Esophagus squamous epithelium (tissue), 4 donors: Measurements from ENCODE around the gene LPIN3.

Experiments used
- POLR2A ChIP-seq, 4 donors: fragments of 450-650 bp; IDR thresholded peaks; one replicate each; pipeline ENCODE4 v1.6.1; 2017; ENCODE audit warnings: antibody characterized with exemption in 4 of 4, mild to moderate bottlenecking in 4 of 4, moderate library complexity in 3 of 4
- TF ChIP-seq, protein P1 (sequence below), 6 experiments: fragments of 450-650 bp in 4 of 6; fragments of 200-600 bp in 2 of 6; sonication (generic) in 2 of 6; IDR thresholded peaks; one replicate each; pipeline ENCODE4 v1.5.1; 2016 to 2019; ENCODE audit warnings: antibody characterized with exemption in 6 of 6, mild to moderate bottlenecking in 4 of 6, moderate library complexity in 4 of 6

DNA sequence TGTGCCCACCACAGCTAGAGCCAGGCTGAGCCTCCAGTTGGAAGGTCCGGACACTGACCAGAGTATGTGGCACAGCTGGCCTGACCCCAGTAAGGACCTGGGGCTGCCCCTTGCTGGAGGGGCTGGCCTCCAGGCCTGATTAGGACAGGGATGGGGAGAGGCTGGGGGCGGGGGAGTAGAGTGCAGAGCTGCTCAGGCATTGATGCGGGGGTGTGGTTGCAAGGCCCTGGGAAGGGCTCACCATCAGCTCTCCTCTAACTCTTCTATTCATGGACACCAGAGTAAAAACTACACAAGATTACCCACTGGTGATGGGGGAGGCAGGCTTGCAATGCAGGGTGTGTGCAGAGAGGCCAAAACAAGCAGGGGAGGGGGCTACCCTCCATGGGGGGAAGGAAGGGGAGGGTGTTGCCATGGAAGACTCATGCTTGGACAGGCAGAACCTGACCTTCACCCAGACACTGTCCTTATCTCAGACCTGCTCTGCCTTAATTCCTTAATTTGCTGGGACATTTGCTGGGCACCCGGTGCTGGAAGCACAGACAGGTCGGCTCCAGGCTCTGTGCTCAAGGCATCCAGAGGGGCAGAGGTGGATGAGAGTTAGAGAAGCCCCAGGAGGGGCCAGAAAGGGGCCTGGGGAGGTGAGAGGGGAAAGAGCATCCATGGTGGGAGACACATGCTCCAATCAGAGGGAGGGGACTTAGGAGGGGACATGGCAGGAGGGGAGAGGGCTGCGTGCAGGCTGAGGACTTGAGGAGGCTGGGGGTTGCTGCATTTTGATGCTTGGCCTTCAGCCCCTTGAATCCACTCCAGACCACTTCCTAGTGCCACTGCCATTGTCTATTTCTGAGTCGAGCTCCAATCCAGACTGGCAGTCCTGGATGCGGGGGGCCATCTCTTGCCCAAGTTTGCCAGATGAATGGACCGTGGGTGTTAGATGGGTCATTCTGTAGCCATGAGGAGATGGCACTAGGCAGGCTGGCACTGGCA, 33.6 kb downstream of the LPIN3 start:
- TF ChIP-seq POLR2A (IDR thresholded peaks at IDR 0.05) = no peak
- TF ChIP-seq, protein P1, sequence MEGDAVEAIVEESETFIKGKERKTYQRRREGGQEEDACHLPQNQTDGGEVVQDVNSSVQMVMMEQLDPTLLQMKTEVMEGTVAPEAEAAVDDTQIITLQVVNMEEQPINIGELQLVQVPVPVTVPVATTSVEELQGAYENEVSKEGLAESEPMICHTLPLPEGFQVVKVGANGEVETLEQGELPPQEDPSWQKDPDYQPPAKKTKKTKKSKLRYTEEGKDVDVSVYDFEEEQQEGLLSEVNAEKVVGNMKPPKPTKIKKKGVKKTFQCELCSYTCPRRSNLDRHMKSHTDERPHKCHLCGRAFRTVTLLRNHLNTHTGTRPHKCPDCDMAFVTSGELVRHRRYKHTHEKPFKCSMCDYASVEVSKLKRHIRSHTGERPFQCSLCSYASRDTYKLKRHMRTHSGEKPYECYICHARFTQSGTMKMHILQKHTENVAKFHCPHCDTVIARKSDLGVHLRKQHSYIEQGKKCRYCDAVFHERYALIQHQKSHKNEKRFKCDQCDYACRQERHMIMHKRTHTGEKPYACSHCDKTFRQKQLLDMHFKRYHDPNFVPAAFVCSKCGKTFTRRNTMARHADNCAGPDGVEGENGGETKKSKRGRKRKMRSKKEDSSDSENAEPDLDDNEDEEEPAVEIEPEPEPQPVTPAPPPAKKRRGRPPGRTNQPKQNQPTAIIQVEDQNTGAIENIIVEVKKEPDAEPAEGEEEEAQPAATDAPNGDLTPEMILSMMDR (IDR thresholded peaks at IDR 0.05) = no peak
